T47D (cell line): Measurements from ENCODE around the gene RBM44.
A peak's percentile ranks its signal among the peaks of the same experiment; 100 is the strongest.

Experiments used
- DNase-seq, 2 experiments: peaks; one replicate each; pipeline versions ENCODE4 v3.0.0 to v3.0.0-alpha.2; 2011 to 2012; ENCODE audit warnings: low read depth in 1 of 2, low spot score in 1 of 2
- JUND ChIP-seq: IDR thresholded peaks from 2 replicates; pipeline ENCODE4 v1.6.1; 2012; ENCODE audit warnings: low read depth
- in situ Hi-C: cut with HindIII; loops from 2 replicates; pipeline ENCODE4 v1.10.0; 2016; ENCODE audit warnings: low sequenced_read_pairs, low pct_unique_long_range_greater_than_20kb

The RBM44 gene

GRCh38 chr2:237854295-237854694 lies 55.7 kb downstream of the RBM44 start:
- in situ Hi-C loops, result no loop called here
- TF ChIP-seq JUND, result no peak
- no peak for DNase-seq

- no peak for DNase-seq
- no peak for TF ChIP-seq JUND
- in situ Hi-C loops, result no loop called here
Observed at GRCh38 chr2:237857791-237858190, 59.2 kb downstream of the RBM44 start.

GRCh38 chr2:237858294-237859081 lies 59.9 kb downstream of the RBM44 start:
- no peak for TF ChIP-seq JUND
- in situ Hi-C loops, result no loop called here
- peak; percentile 65 to 81 for DNase-seq

- in situ Hi-C loops, result no loop called here
Observed at GRCh38 chr2:237859082-237859433, 60.5 kb downstream of the RBM44 start.

GRCh38 chr2:237859533-237860272 lies 61.1 kb downstream of the RBM44 start, which contains the start of gene RAMP1:
RAMP1 (plus strand) TSS chr2:237859623; CDS start chr2:237859676, 53 bp downstream.
- in situ Hi-C loops, result no loop called here
- TF ChIP-seq JUND, result no peak
- peak in 1 of 2 experiments; percentile 10 for DNase-seq

More at GRCh38 chr2:237859082-237859433, 60.5 kb downstream of the RBM44 start:
- no peak for TF ChIP-seq JUND
- no peak for DNase-seq

GRCh38 chr2:237860273-237860935 lies 61.8 kb downstream of the RBM44 start:
- TF ChIP-seq JUND, result no peak
- in situ Hi-C loops, result no loop called here
- no peak for DNase-seq

- no peak for DNase-seq
- TF ChIP-seq JUND, result no peak
- in situ Hi-C loops, result no loop called here
Observed at GRCh38 chr2:237861875-237862527, 63.4 kb downstream of the RBM44 start.

GRCh38 chr2:237862528-237862895 lies 63.9 kb downstream of the RBM44 start:
- no peak for DNase-seq
- in situ Hi-C loops, result no loop called here
- TF ChIP-seq JUND, result no peak

- in situ Hi-C loops, result no loop called here
- no peak for TF ChIP-seq JUND
- no peak for DNase-seq
Observed at GRCh38 chr2:237863102-237863511, 64.5 kb downstream of the RBM44 start.

- in situ Hi-C loops, result no loop called here
- TF ChIP-seq JUND, result no peak
- DNase-seq, result no peak
Observed at GRCh38 chr2:237863689-237864443, 65.3 kb downstream of the RBM44 start.

- no peak for DNase-seq
- no peak for TF ChIP-seq JUND
- in situ Hi-C loops, result no loop called here
Observed at GRCh38 chr2:237864444-237864931, 65.9 kb downstream of the RBM44 start.

GRCh38 chr2:237864940-237865622 lies 66.5 kb downstream of the RBM44 start:
- no peak for TF ChIP-seq JUND
- in situ Hi-C loops, result no loop called here
- DNase-seq, result no peak
